CD14-positive monocyte (primary cell): ENCODE measurements around the gene TEX29. TPM values are rescaled to one million over a fixed set of nuclear protein-coding genes. Genes with fewer than 3 reads are reported as not detected.

ENCODE experiments used
- DNase-seq, 3 donors: peaks; one replicate each; pipeline ENCODE4 v3.0.0-alpha.2; 2011 to 2022
- H2AFZ ChIP-seq: 2 replicates; pipeline ENCODE4 v1.6.0; 2012; ENCODE audit warnings: mild to moderate bottlenecking, low read depth, low read length, inconsistent platforms; ENCODE audit not compliant: insufficient read depth, poor library complexity, severe bottlenecking
- H3K27ac ChIP-seq, 2 donors: 1 replicate in 1 of 2; 2 replicates in 1 of 2; pipeline ENCODE4 v1.5.1; 2012 to 2013; ENCODE audit warnings: low read length in 2 of 2, control low read depth in 1 of 2, inconsistent platforms in 1 of 2, low read depth in 1 of 2, mild to moderate bottlenecking in 1 of 2
- H3K27me3 ChIP-seq, 2 donors: one replicate each; pipeline versions ENCODE4 v1.6.0 to v1.6.1; 2011 to 2013; ENCODE audit warnings: low read length in 2 of 2; ENCODE audit not compliant: control insufficient read depth in 2 of 2, insufficient read depth in 2 of 2
- H3K36me3 ChIP-seq, 2 donors: replicated peaks in 1 of 2; 1 replicate in 1 of 2; 2 replicates in 1 of 2; pipeline versions ENCODE4 v1.5.1 to v1.6.1; 2012 to 2013; ENCODE audit warnings: low read length in 2 of 2, control low read depth in 1 of 2, inconsistent platforms in 1 of 2, mild to moderate bottlenecking in 1 of 2; ENCODE audit not compliant: insufficient read depth in 2 of 2, control insufficient read depth in 1 of 2
- H3K4me1 ChIP-seq, 2 donors: 1 replicate in 1 of 2; 2 replicates in 1 of 2; pipeline versions ENCODE4 v1.5.1 to v1.6.1; 2012 to 2013; ENCODE audit warnings: low read length in 2 of 2, control low read depth in 1 of 2, inconsistent platforms in 1 of 2, mild to moderate bottlenecking in 1 of 2, moderate library complexity in 1 of 2; ENCODE audit not compliant: insufficient read depth in 2 of 2, control insufficient read depth in 1 of 2
- H3K4me2 ChIP-seq: replicated peaks from 2 replicates; pipeline ENCODE3; 2012; ENCODE audit warnings: low read length, moderate library complexity, mild to moderate bottlenecking; ENCODE audit not compliant: poor library complexity, severe bottlenecking; ENCODE audit errors: extremely low read depth
- H3K4me3 ChIP-seq, 3 experiments: fragments of 200-600 bp in 1 of 3; sonication (generic) in 1 of 3; replicated peaks in 1 of 3; 1 replicate in 2 of 3; 2 replicates in 1 of 3; pipeline ENCODE4 v1.5.1; 2011 to 2013; ENCODE audit warnings: low read length in 3 of 3, mild to moderate bottlenecking in 3 of 3, control low read depth in 2 of 3, low read depth in 2 of 3, inconsistent platforms in 1 of 3, moderate library complexity in 1 of 3
- H3K79me2 ChIP-seq: 2 replicates; pipeline ENCODE4 v1.6.0; 2012; ENCODE audit warnings: mild to moderate bottlenecking, control low read depth, inconsistent platforms, low read length, moderate library complexity; ENCODE audit not compliant: insufficient read depth
- H3K9ac ChIP-seq: 2 replicates; pipeline ENCODE4 v1.6.0; 2017; ENCODE audit warnings: low read length, mild to moderate bottlenecking; ENCODE audit not compliant: insufficient read depth, poor library complexity, severe bottlenecking
- H3K9me3 ChIP-seq, 2 donors: replicated peaks in 1 of 2; 1 replicate in 1 of 2; 2 replicates in 1 of 2; pipeline versions ENCODE4 v1.5.1 to v1.6.1; 2012 to 2013; ENCODE audit warnings: low read length in 2 of 2, control low read depth in 1 of 2; ENCODE audit not compliant: control insufficient read depth in 1 of 2, insufficient read depth in 1 of 2
- H4K20me1 ChIP-seq: 2 replicates; pipeline ENCODE4 v1.6.0; 2012; ENCODE audit warnings: mild to moderate bottlenecking, low read length, control low read depth, moderate library complexity; ENCODE audit not compliant: insufficient read depth
- H3K27ac Mint-ChIP-seq, 7 donors: one replicate each; pipeline ENCODE4 v1.8.0; 2020; ENCODE audit warnings: mild to moderate bottlenecking in 7 of 7, mixed read lengths in 7 of 7, moderate library complexity in 6 of 7, inconsistent platforms in 2 of 7
- H3K27me3 Mint-ChIP-seq, 3 donors: one replicate each; pipeline ENCODE4 v1.8.0; 2021 to 2022; ENCODE audit warnings: low read depth in 3 of 3, mild to moderate bottlenecking in 3 of 3, mixed read lengths in 3 of 3, moderate library complexity in 3 of 3, inconsistent platforms in 1 of 3
- H3K36me3 Mint-ChIP-seq, 2 donors: one replicate each; pipeline ENCODE4 v1.8.0; 2020; ENCODE audit warnings: mixed read lengths in 2 of 2, inconsistent platforms in 1 of 2, mild to moderate bottlenecking in 1 of 2
- H3K4me1 Mint-ChIP-seq: one replicate; pipeline ENCODE4 v1.8.0; 2020; ENCODE audit warnings: mild to moderate bottlenecking, mixed read lengths
- H3K4me3 Mint-ChIP-seq, 2 donors: one replicate each; pipeline ENCODE4 v1.8.0; 2020; ENCODE audit warnings: mild to moderate bottlenecking in 2 of 2, mixed read lengths in 2 of 2, moderate library complexity in 1 of 2
- H3K9me3 Mint-ChIP-seq, 7 donors: one replicate each; pipeline ENCODE4 v1.8.0; 2020 to 2022; ENCODE audit warnings: mixed read lengths in 7 of 7, mild to moderate bottlenecking in 6 of 7, moderate library complexity in 6 of 7, inconsistent platforms in 2 of 7
- WGBS: methylation state at CpG from one replicate; pipeline ENCODE4 v1.1.5; 2013; ENCODE audit warnings: missing lambda C conversion rate; ENCODE audit not compliant: insufficient coverage; 5-methylcytosine and 5-hydroxymethylcytosine counted together
- intact Hi-C, 2 donors: fragments of 100-400 bp; cut with micrococcal nuclease; formaldehyde crosslinking; loops; one replicate each; pipeline versions ENCODE4 v1.15.0 to v1.15.1; 2023
- polyA plus RNA-seq, 3 donors: library from polyadenylated mRNA; depleted of rRNA in 1 of 3; unstranded in 2 of 3; stranded (reverse) in 1 of 3; fragments of 300-500 nt in 2 of 3; fragments of >200 nt in 1 of 3; fragmentation: Illumina TruSeq in 2 of 3; gene quantifications; 1 replicate in 2 of 3; 2 replicates in 1 of 3; pipeline ENCODE4 v1.2.3, GENCODE V29; 2012 to 2021
- TF ChIP-seq, protein P1 (sequence below): fragments of 200-600 bp; IDR thresholded peaks from one replicate; pipeline ENCODE4 v1.8.0; 2022; ENCODE audit warnings: antibody characterized with exemption, mild to moderate bottlenecking

TEX29 gene
- polyA plus RNA-seq, 3 donors: 0.27 to 0.29 TPM; not detected in 1

DNA sequence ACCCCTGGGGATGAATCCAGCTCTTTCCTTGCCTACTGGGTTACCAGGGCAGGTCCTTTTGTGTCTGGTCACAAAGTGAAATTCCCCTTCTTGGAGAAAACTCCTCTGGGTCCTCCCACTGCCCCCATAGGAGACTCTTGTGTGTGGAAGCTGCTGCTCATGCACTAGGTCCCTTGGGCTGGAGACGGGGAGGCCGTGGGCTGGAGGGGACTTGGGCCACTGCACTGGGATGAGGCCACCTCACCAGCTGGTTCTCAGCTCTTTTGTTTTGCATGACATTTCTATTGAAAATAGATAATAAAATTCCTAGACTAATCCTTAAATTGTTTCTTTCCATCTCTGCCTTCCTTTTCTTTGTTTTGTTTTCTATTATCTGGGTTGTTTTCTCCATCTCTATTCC, 62.4 kb downstream of the TEX29 start:
- Mint-ChIP-seq H3K36me3 (no peaks in the 10 kb centered on the region), H3K4me3 (no peak overlapping the region), H3K27ac (no peak overlapping the region), H3K4me1 (no peaks in the 10 kb centered on the region), H3K27me3 (peaks cover 0 to 18% (median 4%) of the 10 kb centered on the region in 3 donors), H3K9me3 (peaks cover 2 to 9% (median 5%) of the 10 kb centered on the region in 7 donors)
- H2AFZ ChIP-seq: no peak overlapping the region
- H3K27ac ChIP-seq: no peak overlapping the region
- no peaks in the 10 kb centered on the region for H3K27me3 ChIP-seq
- H3K9ac ChIP-seq: no peak overlapping the region
- peaks cover 0 to 7% of the 10 kb centered on the region in 2 donors for H3K9me3 ChIP-seq
- no peak overlapping the region for H3K4me2 ChIP-seq
- no peaks in the 10 kb centered on the region for H4K20me1 ChIP-seq
- H3K4me3 ChIP-seq: no peak overlapping the region
- no peaks in the 10 kb centered on the region for H3K79me2 ChIP-seq
- TF ChIP-seq, protein P1, sequence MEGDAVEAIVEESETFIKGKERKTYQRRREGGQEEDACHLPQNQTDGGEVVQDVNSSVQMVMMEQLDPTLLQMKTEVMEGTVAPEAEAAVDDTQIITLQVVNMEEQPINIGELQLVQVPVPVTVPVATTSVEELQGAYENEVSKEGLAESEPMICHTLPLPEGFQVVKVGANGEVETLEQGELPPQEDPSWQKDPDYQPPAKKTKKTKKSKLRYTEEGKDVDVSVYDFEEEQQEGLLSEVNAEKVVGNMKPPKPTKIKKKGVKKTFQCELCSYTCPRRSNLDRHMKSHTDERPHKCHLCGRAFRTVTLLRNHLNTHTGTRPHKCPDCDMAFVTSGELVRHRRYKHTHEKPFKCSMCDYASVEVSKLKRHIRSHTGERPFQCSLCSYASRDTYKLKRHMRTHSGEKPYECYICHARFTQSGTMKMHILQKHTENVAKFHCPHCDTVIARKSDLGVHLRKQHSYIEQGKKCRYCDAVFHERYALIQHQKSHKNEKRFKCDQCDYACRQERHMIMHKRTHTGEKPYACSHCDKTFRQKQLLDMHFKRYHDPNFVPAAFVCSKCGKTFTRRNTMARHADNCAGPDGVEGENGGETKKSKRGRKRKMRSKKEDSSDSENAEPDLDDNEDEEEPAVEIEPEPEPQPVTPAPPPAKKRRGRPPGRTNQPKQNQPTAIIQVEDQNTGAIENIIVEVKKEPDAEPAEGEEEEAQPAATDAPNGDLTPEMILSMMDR: no peak
- H3K36me3 ChIP-seq: no peaks in the 10 kb centered on the region
- intact Hi-C loops: no loop called here
- H3K4me1 ChIP-seq: no peaks in the 10 kb centered on the region
- WGBS: no CpG with 5 or more reads among the region's 2 CpGs
- no peak for DNase-seq

DNA sequence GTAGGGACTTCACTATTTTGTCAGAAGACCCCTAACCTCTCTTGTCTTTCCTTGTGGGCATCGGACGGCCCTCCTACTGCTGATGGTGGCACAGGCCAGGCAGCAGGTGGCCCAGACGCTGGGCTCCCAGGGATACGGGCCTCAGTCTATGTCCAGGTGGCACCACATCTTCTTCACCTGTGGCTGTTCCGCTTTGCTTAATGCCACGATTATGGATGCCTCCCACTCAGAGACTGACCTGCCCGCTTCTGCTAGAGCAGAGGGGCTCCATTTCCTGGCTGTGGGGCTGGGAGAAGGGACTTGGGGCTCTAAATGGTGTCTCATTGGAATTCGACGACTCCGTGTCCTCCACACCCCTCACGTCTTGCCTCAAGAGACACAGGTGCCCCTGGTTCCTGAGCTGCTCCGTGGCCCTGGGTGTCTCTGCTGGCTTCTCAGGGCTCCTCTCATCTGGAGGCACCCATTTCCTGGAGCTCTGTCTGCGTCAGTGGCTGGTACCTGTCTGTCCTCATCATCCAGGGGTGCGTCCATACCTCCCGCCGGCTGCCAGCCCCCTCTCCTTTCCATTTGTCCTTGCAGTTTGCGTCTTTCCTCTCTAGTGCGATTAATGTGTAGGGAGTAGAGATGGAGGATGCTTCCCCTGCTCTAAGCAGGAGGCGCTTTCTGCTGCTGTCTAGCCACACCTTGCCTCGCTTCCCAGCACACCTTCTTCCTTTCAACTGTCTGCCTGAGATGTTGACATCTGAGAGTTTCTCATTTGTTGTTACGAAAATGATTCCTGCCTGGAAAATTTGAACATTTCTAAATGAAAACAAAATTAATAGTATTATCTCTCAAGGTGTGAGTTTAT, 63.4 kb downstream of the TEX29 start:
- H3K4me2 ChIP-seq: no peak overlapping the region
- H3K27me3 ChIP-seq: no peaks in the 10 kb centered on the region
- Mint-ChIP-seq H3K27me3 (peaks cover 0 to 18% (median 4%) of the 10 kb centered on the region in 3 donors), H3K4me1 (no peaks in the 10 kb centered on the region), H3K36me3 (no peaks in the 10 kb centered on the region), H3K9me3 (peaks cover 0 to 9% (median 5%) of the 10 kb centered on the region in 7 donors), H3K4me3 (no peak overlapping the region), H3K27ac (no peak overlapping the region)
- no peak for DNase-seq
- no peak overlapping the region for H3K9ac ChIP-seq
- WGBS: 94% methylated on average over 8 of the region's 21 CpGs
- no peaks in the 10 kb centered on the region for H4K20me1 ChIP-seq
- H3K4me1 ChIP-seq: no peaks in the 10 kb centered on the region
- H2AFZ ChIP-seq: no peak overlapping the region
- no peaks in the 10 kb centered on the region for H3K36me3 ChIP-seq
- peaks cover 0 to 7% of the 10 kb centered on the region in 2 donors for H3K9me3 ChIP-seq
- H3K79me2 ChIP-seq: no peaks in the 10 kb centered on the region
- intact Hi-C loops: no loop called here
- TF ChIP-seq, protein P1: no peak
- H3K27ac ChIP-seq: no peak overlapping the region
- no peak overlapping the region for H3K4me3 ChIP-seq
